GM18508 (cell line): ENCODE data around the gene CSRP3.

ENCODE experiments used
- ATAC-seq: cut with Tn5 transposase; IDR thresholded peaks from one replicate; pipeline ENCODE4 v1.9.1; 2021; ENCODE audit warnings: moderate number of reproducible peaks; ENCODE audit not compliant: insufficient read depth, unreplicated experiment

The CSRP3 gene

GRCh38 chr11:19201737-19202605 is at the start of gene CSRP3:
CSRP3 (minus strand) TSS chr11:19201983; CDS start chr11:19192448, 9,535 bp downstream.
- ATAC-seq: no peak

DNA sequence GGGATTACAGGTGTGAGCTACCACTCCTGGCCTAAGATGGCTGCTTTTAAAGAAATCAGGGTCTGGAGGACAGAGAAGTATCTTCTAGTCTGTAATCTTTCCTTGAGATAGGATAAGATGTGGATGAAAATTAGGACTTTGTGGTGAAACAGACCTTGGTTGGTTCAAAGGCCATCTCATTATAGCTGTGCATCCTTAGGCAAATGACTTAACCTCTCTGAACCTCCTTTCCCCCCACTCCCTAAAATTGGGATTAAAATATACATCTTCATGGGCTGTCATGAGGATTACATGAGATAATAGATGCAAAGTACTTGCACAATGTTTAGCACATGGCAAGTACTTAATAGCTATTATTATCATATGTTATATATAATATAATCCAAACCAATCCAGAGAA is 49.8 kb upstream of the CSRP3 start:
- no peak for ATAC-seq

DNA sequence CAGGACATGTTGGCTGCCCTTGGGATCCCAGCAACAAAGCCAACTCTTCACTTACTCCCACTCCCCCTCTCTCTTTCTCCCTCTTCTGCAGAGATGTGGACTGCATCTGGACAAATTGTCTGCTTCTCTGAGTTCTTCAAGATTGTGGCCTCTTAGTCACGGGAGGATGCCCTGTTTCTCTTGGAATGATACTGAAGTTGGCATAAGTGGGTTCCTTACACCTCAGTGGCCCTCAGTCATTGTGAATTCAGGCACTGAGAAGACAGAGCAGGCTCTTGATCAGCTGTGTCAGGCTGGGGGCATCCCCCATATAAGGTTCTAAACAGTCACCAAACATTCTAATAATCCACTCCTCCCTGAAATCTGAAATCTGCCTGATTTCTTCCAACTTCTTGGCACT is 45.0 kb upstream of the CSRP3 start:
- no peak for ATAC-seq

DNA sequence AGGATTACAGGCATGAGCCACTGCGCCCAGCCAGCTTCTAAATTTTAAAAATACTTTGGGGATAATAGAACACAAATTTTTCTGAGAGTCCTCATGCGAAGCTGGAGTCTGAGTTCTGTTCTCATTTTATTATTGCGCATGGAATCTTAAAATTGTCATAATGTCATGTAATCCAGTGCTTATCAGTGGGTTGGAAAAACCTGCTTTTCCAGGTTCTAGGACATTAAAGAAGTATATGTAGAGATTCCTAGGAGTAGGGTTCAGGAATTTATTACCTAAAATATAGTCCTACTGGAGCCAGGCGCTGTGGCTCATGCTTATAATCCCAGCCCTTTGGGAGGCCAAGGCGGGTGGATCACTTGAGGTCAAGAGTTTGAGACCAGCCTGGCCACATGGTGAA is 43.6 kb upstream of the CSRP3 start:
- ATAC-seq: no peak

GRCh38 chr11:19244621-19245020 is 42.8 kb upstream of the CSRP3 start:
- no peak for ATAC-seq

GRCh38 chr11:19244084-19244483 is 42.3 kb upstream of the CSRP3 start:
- ATAC-seq: no peak

GRCh38 chr11:19243613-19244012 is 41.8 kb upstream of the CSRP3 start:
- no peak for ATAC-seq

DNA sequence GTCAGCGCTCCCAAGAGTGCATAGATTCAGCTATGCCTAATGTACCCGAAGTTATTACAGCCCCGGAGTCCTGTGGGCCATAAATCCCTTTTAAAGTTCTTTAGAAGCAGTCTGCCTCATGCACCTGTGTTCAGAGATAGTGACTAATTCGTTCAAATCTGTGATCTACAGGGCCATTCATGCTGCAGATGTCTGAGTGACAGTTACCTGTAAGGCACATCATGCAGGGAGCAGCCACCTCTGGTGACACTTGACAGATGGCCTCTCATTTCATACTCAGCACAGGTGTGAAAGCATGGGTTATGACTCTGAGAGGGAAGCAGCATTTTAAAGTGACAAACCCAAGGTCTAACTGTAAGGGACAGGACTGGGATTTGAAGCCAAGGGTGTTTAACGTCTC is 41.4 kb upstream of the CSRP3 start:
- ATAC-seq: no peak

DNA sequence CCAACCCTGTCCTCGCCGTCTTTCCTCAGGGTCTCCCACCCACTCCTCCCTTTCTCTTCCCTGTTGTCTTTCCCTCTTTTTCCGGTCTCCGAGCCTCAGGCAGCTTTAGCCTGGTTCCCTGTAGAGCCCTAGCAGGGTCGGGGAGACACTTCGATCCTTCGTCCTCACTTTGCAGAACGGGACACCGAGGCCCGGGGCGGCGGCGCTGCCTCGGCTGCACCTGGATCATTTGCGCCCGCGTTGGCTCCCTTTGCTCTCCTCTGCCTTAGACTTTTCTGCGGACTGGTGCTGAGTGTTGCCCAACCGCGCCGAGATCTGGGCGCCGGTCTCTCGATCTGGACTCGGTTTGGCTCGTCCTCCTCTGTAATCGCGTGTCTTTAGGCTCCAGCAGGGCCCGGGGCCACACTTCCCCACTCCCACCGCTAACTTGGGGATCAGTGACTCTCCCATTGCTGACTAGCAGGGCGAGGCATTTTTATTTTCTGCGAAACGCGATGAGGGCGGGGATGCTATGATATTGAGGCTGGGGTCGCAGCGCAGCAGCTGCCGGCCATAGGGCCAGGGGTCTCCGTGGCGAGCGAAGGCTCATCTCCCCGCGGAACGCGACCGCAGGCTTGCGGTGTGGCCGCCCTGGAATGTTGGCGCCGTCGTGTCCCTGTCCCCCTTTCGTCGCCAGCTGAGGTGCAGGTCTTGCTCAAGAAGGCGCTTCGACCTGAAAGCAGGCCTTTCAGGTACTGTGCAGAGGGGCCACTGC is 40.6 kb upstream of the CSRP3 start:
- ATAC-seq: no peak

- no peak for ATAC-seq
These were observed 39.7 kb upstream of the CSRP3 start for GRCh38 chr11:19241260-19242178.

GRCh38 chr11:19240420-19241259 is 38.9 kb upstream of the CSRP3 start, which contains the start of gene E2F8:
E2F8 (minus strand) TSS chr11:19240945; CDS start chr11:19240121, 824 bp downstream.
- peak; percentile 72 for ATAC-seq

DNA sequence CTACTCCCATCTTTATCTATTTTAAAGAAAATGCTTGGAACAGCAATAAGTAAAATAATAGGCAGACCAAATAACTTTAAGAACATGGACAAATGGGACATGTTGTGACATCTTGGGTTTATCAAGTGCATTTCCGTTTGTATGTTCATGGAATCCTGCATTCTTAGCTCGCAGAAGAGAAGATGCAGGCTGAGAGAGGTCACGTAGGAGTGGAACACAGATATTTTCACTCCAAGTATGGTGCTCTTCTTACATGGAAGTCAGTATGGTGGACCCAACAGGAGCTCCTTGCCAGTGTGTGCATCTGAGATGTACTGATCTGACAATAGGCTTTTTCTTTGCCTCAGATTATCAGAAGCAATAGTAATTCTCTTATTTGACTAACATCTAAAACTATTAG is 37.3 kb upstream of the CSRP3 start:
- ATAC-seq: no peak

DNA sequence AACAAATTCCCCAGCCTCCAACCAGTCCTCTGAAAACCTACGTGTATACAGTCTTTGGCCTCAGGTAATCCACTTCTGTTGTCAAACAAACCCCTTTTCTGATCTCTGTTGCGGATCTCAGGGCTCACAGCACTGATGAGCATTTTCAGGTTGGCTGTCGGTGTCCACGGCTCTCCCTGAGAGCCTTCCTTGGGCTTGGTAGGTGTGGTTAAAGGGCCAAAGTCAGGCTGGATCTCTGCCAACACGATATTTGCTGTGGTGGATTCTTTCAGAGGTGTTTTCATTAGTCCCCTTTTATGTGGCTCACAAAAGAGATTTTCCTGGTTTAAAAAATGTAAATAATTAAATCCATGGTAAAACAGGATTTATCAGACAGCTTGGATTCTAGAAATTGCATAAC is 36.0 kb upstream of the CSRP3 start:
- no peak for ATAC-seq

- ATAC-seq: no peak
These were observed 35.6 kb upstream of the CSRP3 start for GRCh38 chr11:19237381-19237780.

- ATAC-seq: no peak
These were observed 32.5 kb upstream of the CSRP3 start for GRCh38 chr11:19234231-19234817.

DNA sequence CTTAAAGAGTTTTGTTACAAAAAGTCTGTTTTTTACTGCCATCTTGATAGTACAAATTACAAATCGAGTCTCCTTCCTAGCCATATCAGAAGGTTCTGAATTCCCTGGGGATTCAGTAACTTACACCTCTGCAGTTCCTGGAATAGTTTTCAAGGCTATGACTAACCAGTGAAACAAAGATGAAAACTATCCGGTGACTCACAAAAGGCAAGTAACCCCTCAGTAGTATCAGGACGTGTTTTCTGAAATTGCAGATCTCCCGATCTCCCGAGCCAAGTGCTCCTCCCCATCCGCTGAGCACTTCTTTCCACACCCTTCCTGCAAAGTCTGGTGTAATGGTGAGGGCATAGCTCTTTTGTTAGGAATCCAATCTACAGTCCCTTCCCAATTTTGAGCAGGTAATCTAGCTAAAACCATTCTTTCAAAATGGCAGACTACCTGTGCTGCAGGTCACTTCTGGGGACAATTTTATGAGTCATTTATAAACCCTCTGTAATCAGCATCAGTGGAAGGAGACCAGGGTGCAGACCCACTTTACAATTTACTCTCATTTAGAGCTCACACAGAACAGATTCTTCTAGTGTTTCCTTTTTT is 31.2 kb upstream of the CSRP3 start:
- no peak for ATAC-seq

DNA sequence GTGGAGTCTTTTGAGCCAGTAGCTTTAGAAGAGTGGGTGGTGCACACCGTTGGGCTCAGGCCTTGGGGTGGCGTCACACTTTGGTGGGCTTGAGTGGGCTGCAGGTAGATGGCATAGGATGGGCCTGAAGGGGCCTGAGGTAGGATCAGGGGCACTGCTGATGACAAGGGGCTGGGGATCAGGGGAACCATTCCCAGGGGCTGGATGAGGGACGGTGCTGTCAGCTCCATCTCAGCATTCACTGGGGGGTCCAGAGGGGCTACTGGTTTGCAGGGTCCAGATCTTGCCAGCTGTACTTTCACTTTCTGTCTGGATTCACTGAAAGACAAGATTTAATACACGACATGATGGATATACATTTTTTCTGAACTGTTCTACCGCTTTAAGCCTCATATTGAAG is 27.9 kb upstream of the CSRP3 start:
- ATAC-seq: no peak

GRCh38 chr11:19228968-19229367 is 27.2 kb upstream of the CSRP3 start:
- ATAC-seq: no peak
